DMS79 (cell line): ENCODE measurements around the gene TBC1D5.
"Not testable (repeated sequence)": the region's sequence is repeated elsewhere in the genome, so short reads cannot be mapped to it uniquely, and the experiment has no call there.

Experiments
- DNase-seq: peaks from one replicate; lab custom pipeline; 2025; lab: John Stamatoyannopoulos, UW

The TBC1D5 gene

GRCh38 chr3:17645074-17645698 is 97.2 kb downstream of the TBC1D5 start:
- no peak for DNase-seq

- DNase-seq: no peak
Observed at GRCh38 chr3:17643691-17644090, 98.7 kb downstream of the TBC1D5 start.

GRCh38 chr3:17642474-17642873 is 100.0 kb downstream of the TBC1D5 start:
- no peak for DNase-seq

DNA sequence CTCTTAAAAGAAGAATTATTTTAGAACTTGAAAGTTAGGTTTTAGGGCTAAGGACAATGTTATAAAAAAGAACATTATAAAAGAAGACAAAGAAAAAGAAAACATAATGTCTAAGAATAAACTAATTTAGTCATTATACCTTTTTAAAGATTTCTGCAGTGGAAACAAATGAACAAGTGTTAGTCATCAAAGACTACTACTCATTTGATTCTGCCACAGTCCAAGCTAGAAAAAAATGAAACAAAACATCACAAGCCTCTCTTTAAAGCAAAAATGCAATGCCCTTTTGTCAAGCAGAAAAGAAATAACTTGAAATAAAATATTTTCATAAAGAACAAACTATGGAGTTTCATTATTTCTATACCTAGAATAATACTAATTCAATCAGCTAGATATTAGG is 102.0 kb downstream of the TBC1D5 start:
- DNase-seq: no peak

GRCh38 chr3:17639765-17640164 is 102.7 kb downstream of the TBC1D5 start:
- DNase-seq: no peak

- DNase-seq: no peak
Observed at GRCh38 chr3:17639257-17639656, 103.2 kb downstream of the TBC1D5 start.

- no peak for DNase-seq
Observed at GRCh38 chr3:17638356-17638755, 104.1 kb downstream of the TBC1D5 start.

- DNase-seq: not testable (repeated sequence)
Observed at GRCh38 chr3:17635675-17636074, 106.8 kb downstream of the TBC1D5 start.

DNA sequence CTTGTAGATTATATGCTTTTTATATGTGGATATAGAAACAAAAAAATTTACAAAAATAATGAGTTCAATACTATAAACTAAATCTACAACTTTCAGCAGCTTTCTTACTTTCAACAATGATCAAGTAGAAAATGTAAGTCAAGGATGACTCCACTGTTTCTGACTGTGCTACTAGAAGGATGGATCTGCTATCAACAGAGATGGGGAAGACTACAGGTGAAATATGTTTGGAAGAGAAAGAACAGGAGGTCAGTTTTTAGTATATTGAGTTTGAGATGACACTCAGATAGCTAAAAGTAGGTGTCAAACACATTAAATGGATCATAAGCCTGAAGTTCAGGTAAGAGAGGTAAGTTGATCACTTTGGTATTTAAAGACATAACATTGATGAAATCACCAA is 107.5 kb downstream of the TBC1D5 start:
- no peak for DNase-seq

GRCh38 chr3:17634201-17634600 is 108.2 kb downstream of the TBC1D5 start:
- DNase-seq: no peak

GRCh38 chr3:17632401-17633100 is 109.9 kb downstream of the TBC1D5 start:
- no peak for DNase-seq

GRCh38 chr3:17631609-17632008 is 110.8 kb downstream of the TBC1D5 start:
- DNase-seq: no peak

GRCh38 chr3:17629400-17629799 is 113.0 kb downstream of the TBC1D5 start:
- no peak for DNase-seq

DNA sequence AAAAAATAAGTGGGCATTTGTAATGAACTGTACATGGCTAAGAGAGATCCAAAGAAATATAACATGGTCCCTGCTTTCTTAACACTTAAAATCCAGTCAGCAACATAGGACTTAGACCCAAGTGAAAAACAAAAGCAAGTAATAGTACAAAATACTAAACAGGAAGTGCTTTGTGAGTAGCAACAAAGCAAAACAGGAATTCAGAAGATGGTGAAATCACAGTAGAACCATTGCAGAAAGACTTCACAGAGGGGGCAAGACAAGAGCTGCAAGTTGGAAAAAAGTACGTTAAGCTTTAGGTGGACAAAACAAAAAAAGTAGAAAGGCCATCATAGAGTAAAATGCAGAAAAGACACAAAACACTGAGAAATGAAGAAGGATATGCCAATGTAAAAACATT is 116.0 kb downstream of the TBC1D5 start:
- DNase-seq: no peak

- no peak for DNase-seq
Observed at GRCh38 chr3:17625133-17625532, 117.3 kb downstream of the TBC1D5 start.

DNA sequence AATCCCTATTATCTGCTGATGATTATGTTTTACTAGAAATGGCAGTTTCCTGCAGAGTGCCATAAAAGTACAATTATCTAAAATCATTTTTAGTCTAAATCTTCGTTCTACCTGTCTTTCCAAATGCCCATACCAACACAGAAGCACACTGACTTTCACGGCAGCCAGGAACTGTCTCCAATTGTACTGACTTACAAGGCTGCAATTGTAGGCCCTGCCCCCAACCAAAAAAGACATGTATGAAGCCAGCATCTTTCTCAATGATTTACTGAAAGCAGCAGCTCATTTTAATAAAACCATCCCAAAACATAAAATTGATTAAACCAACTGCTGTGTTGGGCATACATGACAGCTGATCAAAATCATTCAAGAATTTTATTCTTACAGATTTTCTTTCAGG is 119.0 kb downstream of the TBC1D5 start:
- DNase-seq: no peak

DNA sequence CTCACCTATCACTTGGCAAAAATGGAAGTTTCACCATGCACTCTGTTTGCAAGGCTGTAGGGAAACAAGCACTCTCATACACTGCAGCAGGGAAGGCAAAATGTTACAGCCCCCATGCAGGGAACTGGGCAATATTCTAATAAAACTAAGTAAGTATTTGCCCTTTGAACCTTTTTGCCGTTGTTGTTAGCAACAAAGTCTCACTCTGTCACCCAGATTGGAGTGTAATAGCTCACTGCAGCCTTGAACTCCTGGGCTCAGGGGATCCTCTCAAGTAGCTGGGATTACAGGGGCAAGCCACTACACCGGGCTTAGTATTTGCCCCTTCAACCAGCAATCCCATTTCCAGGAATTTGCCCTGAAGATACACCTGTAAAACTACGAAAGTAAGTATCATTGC is 122.5 kb downstream of the TBC1D5 start:
- no peak for DNase-seq

GRCh38 chr3:17613017-17613416 is 129.4 kb downstream of the TBC1D5 start:
- DNase-seq: not testable (repeated sequence)

GRCh38 chr3:17607905-17608304 is 134.5 kb downstream of the TBC1D5 start:
- DNase-seq: no peak

DNA sequence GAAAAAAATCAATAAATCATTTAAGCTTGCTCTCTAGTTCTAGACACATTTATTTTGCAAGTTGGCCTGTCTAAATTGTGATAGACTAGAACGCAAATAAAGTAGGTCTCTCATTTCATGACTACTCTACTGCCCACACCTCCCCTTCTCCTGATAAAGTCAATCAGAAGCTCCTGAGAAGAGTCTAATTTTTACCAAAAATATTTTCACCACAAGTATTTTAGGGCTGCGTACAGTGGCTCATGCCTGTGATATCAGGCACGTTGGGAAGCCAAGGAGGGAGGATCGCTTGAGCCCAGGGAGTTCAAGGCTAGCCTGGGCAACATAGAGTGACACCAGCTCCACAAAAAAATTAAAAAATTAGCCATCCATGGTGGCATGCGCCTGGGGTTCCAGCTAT is 136.5 kb downstream of the TBC1D5 start:
- no peak for DNase-seq

- DNase-seq: no peak
Observed at GRCh38 chr3:17605032-17605431, 137.4 kb downstream of the TBC1D5 start.

DNA sequence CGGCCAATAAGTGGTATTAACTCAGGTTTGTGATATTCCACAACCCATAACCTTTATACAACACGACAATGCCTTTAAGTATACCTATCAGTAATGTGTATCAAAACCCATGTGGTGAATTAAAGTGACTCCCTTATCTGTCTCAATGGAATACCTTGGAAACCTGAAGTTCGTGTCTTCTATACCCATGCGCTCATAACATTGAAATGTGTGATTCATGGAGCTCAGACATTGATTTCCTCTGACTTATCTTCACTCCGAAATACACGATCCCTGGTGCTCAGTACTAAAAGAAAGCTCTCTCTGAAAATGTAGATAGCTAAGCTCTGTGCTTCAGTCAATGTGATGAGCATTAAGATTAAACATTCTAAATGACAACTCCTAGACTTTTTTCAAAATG is 140.3 kb downstream of the TBC1D5 start:
- DNase-seq: no peak

DNA sequence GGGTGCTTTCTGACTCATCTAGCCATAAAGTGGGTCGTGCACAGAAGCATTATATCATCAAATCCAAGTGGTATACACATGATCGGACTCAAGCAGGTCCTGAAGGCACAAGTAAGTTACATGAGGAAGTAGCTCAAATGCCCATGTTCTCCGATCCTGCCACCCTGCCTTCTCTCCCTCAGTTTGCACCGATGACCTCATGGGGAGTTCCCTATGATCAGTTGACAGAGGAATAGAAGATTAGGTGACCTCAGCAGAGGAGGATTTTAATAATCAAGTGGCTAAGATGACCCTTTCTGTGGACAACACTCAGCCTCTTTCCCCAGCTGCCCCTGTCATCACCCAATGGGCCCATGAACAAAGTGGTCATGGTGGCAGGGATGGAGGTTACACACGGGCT is 149.5 kb downstream of the TBC1D5 start:
- DNase-seq: no peak

DNA sequence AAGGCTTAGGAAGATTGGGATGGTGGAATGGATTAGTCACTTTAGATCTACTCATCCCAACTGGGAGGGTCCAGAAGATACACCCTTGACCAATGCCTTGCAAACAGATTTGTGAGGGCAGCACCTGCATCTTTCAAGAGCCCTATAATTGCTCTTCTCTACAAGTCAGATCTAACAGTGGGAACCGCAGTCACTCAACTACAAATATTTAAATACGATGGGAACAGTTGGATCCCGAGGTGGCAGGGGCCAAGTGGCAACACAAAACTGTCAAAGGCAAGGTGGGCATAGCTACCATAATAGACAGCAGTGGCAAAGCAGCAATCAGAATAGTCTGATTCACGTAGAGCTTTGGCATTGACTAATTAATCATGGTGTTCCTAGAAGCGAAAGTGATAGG is 152.0 kb downstream of the TBC1D5 start:
- no peak for DNase-seq
